GM23338 (cell line): ENCODE results near the gene NDST3. TPM values are rescaled to one million over a fixed set of nuclear protein-coding genes. Genes with fewer than 3 reads are reported as not detected.

Experiments
- ATAC-seq: fragments of 200-7000 bp; cut with Tn5 transposase; 3 replicates; pipeline ENCODE4 v1.9.1; 2020
- DNase-seq: peaks from one replicate; pipeline ENCODE4 v3.0.0-alpha.2; 2015; ENCODE audit warnings: low spot score
- H2AFZ ChIP-seq: fragments of 200-600 bp; sonication (generic); 2 replicates; pipeline ENCODE4 v1.8.0; 2016; ENCODE audit warnings: antibody characterized with exemption, mild to moderate bottlenecking, moderate library complexity
- H3F3A ChIP-seq: fragments of 200-600 bp; sonication (generic); replicated peaks from 2 replicates; pipeline ENCODE4 v1.8.0; 2017; ENCODE audit warnings: antibody characterized with exemption, mixed run types, low read depth
- H3K27ac ChIP-seq: fragments of 200-600 bp; sonication (generic); 2 replicates; pipeline ENCODE4 v1.6.1; 2016; ENCODE audit warnings: low read depth
- H3K27me3 ChIP-seq: fragments of 200-600 bp; sonication (generic); 2 replicates; pipeline ENCODE4 v1.8.0; 2016; ENCODE audit warnings: mild to moderate bottlenecking, mixed run types, moderate library complexity; ENCODE audit not compliant: insufficient read depth
- H3K36me3 ChIP-seq: fragments of 200-600 bp; sonication (generic); 2 replicates; pipeline ENCODE4 v1.8.0; 2016; ENCODE audit warnings: mild to moderate bottlenecking; ENCODE audit not compliant: insufficient read depth
- H3K4me1 ChIP-seq: fragments of 200-600 bp; sonication (generic); 2 replicates; pipeline ENCODE4 v1.8.0; 2016; ENCODE audit warnings: mild to moderate bottlenecking, moderate library complexity; ENCODE audit not compliant: insufficient read depth
- H3K4me2 ChIP-seq: fragments of 200-600 bp; sonication (generic); 2 replicates; pipeline ENCODE4 v1.7.1; 2017; ENCODE audit warnings: mixed run types
- H3K4me3 ChIP-seq: fragments of 200-600 bp; sonication (generic); 2 replicates; pipeline ENCODE4 v1.6.1; 2016; ENCODE audit warnings: mixed run types
- H3K79me2 ChIP-seq: fragments of 200-600 bp; sonication (generic); replicated peaks from 2 replicates; pipeline ENCODE4 v1.8.0; 2017; ENCODE audit warnings: mild to moderate bottlenecking; ENCODE audit not compliant: insufficient read depth
- H3K9me2 ChIP-seq: fragments of 200-600 bp; sonication (generic); 2 replicates; pipeline ENCODE4 v1.8.0; 2017; ENCODE audit not compliant: insufficient read depth
- H4K20me1 ChIP-seq: fragments of 200-600 bp; sonication (generic); replicated peaks from 2 replicates; pipeline ENCODE4 v1.8.0; 2017; ENCODE audit warnings: mild to moderate bottlenecking; ENCODE audit not compliant: insufficient read depth
- H3K27ac Mint-ChIP-seq: 2 replicates; pipeline ENCODE4 v1.8.0; 2020; ENCODE audit warnings: inconsistent platforms, mild to moderate bottlenecking, moderate library complexity, mixed read lengths
- H3K27me3 Mint-ChIP-seq: 3 replicates; pipeline ENCODE4 v1.8.0; 2022; ENCODE audit warnings: low read depth, mild to moderate bottlenecking, moderate library complexity, mixed read lengths, inconsistent platforms; ENCODE audit not compliant: insufficient read depth, poor library complexity
- H3K36me3 Mint-ChIP-seq: 3 replicates; pipeline ENCODE4 v1.8.0; 2021; ENCODE audit warnings: low read depth, mild to moderate bottlenecking, inconsistent platforms, moderate library complexity, mixed read lengths
- H3K4me1 Mint-ChIP-seq: 3 replicates; pipeline ENCODE4 v1.8.0; 2020; ENCODE audit warnings: mild to moderate bottlenecking, inconsistent platforms, mixed read lengths
- H3K4me3 Mint-ChIP-seq: 3 replicates; pipeline ENCODE4 v1.8.0; 2021; ENCODE audit warnings: moderate library complexity, mild to moderate bottlenecking, inconsistent platforms, mixed read lengths
- H3K9me3 Mint-ChIP-seq: 3 replicates; pipeline ENCODE4 v1.8.0; 2020; ENCODE audit warnings: moderate library complexity, mild to moderate bottlenecking, inconsistent platforms, mixed read lengths
- CREB1 ChIP-seq: fragments of 250-450 bp; sonication (Bioruptor Pico); IDR thresholded peaks from 2 replicates; pipeline ENCODE4 v1.5.0; 2020; ENCODE audit warnings: low read depth, mild to moderate bottlenecking, moderate library complexity
- CTCF ChIP-seq, 2 experiments: fragments of 200-600 bp in 1 of 2; sonication (generic) in 1 of 2; conservative IDR thresholded peaks; 2 replicates each; pipeline versions ENCODE4 v1.5.1 to v1.6.1; 2016 to 2017; ENCODE audit warnings: antibody characterized with exemption in 2 of 2, low read depth in 2 of 2, mild to moderate bottlenecking in 2 of 2, moderate library complexity in 1 of 2
- ETS1 ChIP-seq: IDR thresholded peaks from 2 replicates; pipeline ENCODE4 v1.6.1; 2016; ENCODE audit warnings: antibody characterized with exemption
- EZH2 ChIP-seq: fragments of 200-600 bp; sonication (generic); IDR thresholded peaks from one replicate; pipeline ENCODE4 v1.8.0; 2017; ENCODE audit warnings: antibody characterized with exemption, mild to moderate bottlenecking, low read depth; ENCODE audit not compliant: unreplicated experiment
- EZH2phosphoT487 ChIP-seq: fragments of 200-600 bp; sonication (generic); IDR thresholded peaks from one replicate; pipeline ENCODE4 v1.8.1; 2018; ENCODE audit warnings: antibody characterized with exemption; ENCODE audit not compliant: unreplicated experiment
- JUNB ChIP-seq: IDR thresholded peaks from one replicate; pipeline ENCODE4 v1.6.1; 2016; ENCODE audit warnings: antibody characterized with exemption; ENCODE audit not compliant: unreplicated experiment
- NANOG ChIP-seq: IDR thresholded peaks from 2 replicates; pipeline ENCODE4 v1.6.1; 2016; ENCODE audit warnings: antibody characterized with exemption, borderline replicate concordance
- POLR2AphosphoS5 ChIP-seq: IDR thresholded peaks from 2 replicates; pipeline ENCODE4 v1.6.1; 2016; ENCODE audit warnings: antibody characterized with exemption, low read depth
- REST ChIP-seq: IDR thresholded peaks from one replicate; pipeline ENCODE4 v1.6.1; 2018; ENCODE audit warnings: antibody characterized with exemption; ENCODE audit not compliant: unreplicated experiment
- ZNF114 ChIP-seq: fragments of 250-450 bp; sonication (Bioruptor Pico); IDR thresholded peaks from 2 replicates; pipeline ENCODE4 v1.5.0; 2020; ENCODE audit warnings: mild to moderate bottlenecking, moderate library complexity
- ZNF331 ChIP-seq: fragments of 250-450 bp; sonication (Bioruptor Pico); IDR thresholded peaks from 2 replicates; pipeline ENCODE4 v1.5.0; 2020; ENCODE audit warnings: low read depth, mild to moderate bottlenecking, moderate library complexity
- ZNF462 ChIP-seq: fragments of 250-450 bp; sonication (Bioruptor Pico); IDR thresholded peaks from 2 replicates; pipeline ENCODE4 v1.5.0; 2020; ENCODE audit warnings: mild to moderate bottlenecking, moderate library complexity
- polyA plus RNA-seq: library from polyadenylated mRNA; unstranded; fragments of >200 nt; fragmentation: Nextera tagmentation; extraction: Ambion mirVana; gene quantifications from 2 replicates; pipeline ENCODE4 v1.2.1, GENCODE V29; 2016
- total RNA-seq: library from RNA; depleted of rRNA; stranded (reverse); fragments of >200 nt; shearing (Covaris generic); gene quantifications from 2 replicates; pipeline ENCODE4 v1.2.3, GENCODE V29; 2014

The NDST3 gene
- total and polyA plus RNA-seq, 2 experiments from 2014 or later, result 0.19 to 0.56 TPM

- H3K36me3 ChIP-seq, result no peaks in the 10 kb centered on the region
- H3K27me3 Mint-ChIP-seq, result peaks cover 7% of the 10 kb centered on the region
- no peak overlapping the region for H3K4me3 ChIP-seq
- no peak overlapping the region for H3K4me3 Mint-ChIP-seq
- ATAC-seq (no peak), DNase-seq (no peak)
- no peak overlapping the region for H3K4me2 ChIP-seq
- H4K20me1 ChIP-seq, result no peaks in the 10 kb centered on the region
- peaks cover 7% of the 10 kb centered on the region; the same call in 1 of the 2 replicates for H3K4me1 ChIP-seq
- no peaks in the 10 kb centered on the region for H3F3A ChIP-seq
- no peaks in the 10 kb centered on the region for H3K27me3 ChIP-seq
- TF ChIP-seq EZH2phosphoT487, result no peak
- TF ChIP-seq POLR2AphosphoS5, result no peak
- TF ChIP-seq NANOG, result no peak
- no peak for TF ChIP-seq REST
- TF ChIP-seq ZNF114 (CRISPR knock-in tag), result no peak
- TF ChIP-seq JUNB, result no peak
- TF ChIP-seq CREB1 (CRISPR knock-in tag), result no peak
- no peak for TF ChIP-seq ETS1
- no peak for TF ChIP-seq EZH2
- no peak for TF ChIP-seq CTCF (conservative IDR thresholded peaks at IDR 0.05; ENCODE audit: low read depth in 2 of 2)
- no peak for TF ChIP-seq ZNF462
- TF ChIP-seq ZNF331 (CRISPR knock-in tag), result no peak
- H3K9me3 Mint-ChIP-seq, result no peaks in the 10 kb centered on the region
- no peaks in the 10 kb centered on the region for H3K9me2 ChIP-seq
- H3K4me1 Mint-ChIP-seq, result peaks cover 7% of the 10 kb centered on the region; the same call in 1 of the 3 replicates
- no peak overlapping the region for H2AFZ ChIP-seq
- H3K27ac ChIP-seq, result no peak overlapping the region
- H3K79me2 ChIP-seq, result no peaks in the 10 kb centered on the region
- H3K27ac Mint-ChIP-seq, result no peak overlapping the region
- no peaks in the 10 kb centered on the region for H3K36me3 Mint-ChIP-seq
Measured at GRCh38 chr4:118290951-118291350, 256.7 kb downstream of the NDST3 start.
